ENCODE results near the gene SELENBP1.

GRCh38 chr1:151384584-151384983, 12.1 kb upstream of the SELENBP1 start:
- TF ChIP-seq CTCF (IDR thresholded peaks at IDR 0.05; ENCODE audit: poor library complexity), result no peak
- no peak for TF ChIP-seq EZH2 (IDR thresholded peaks at IDR 0.05; ENCODE audit: borderline replicate concordance)
- TF ChIP-seq EZH2phosphoT487 (IDR thresholded peaks at IDR 0.05; ENCODE audit: low read depth, severe bottlenecking, unreplicated experiment), result no peak

Measured in hepatocyte (in vitro differentiated cells).